Fibroblast of skin of left biceps (primary cell): ENCODE data around the gene ACAP2.
"Not testable (repeated sequence)": the region's sequence is repeated elsewhere in the genome, so short reads cannot be mapped to it uniquely, and the experiment has no call there.

ENCODE experiments used
- DNase-seq, 2 experiments: peaks; one replicate each; pipeline ENCODE4 v3.0.0-alpha.2; 2013; ENCODE audit warnings: low read depth in 2 of 2

ACAP2 gene

DNA sequence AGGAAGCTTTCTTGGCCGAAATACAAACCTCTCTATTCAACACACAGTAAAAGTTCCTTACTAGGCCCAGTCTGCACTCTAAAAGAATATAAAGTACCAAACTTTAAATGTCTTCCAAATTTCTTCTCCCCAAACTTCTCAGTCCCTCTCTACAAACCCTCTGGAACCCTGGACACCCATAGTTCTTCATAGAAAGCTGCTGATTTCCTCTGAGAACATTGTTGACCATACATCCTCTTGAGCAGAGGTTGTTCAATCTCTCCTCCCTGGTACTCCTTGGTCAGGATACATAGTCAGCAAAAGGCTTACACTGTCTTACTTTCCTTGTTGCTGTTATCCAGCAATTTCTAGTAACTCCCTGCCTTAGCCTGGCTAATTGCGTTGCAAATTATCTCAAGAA, 3.1 kb upstream of the ACAP2 start:
- no peak for DNase-seq

DNA sequence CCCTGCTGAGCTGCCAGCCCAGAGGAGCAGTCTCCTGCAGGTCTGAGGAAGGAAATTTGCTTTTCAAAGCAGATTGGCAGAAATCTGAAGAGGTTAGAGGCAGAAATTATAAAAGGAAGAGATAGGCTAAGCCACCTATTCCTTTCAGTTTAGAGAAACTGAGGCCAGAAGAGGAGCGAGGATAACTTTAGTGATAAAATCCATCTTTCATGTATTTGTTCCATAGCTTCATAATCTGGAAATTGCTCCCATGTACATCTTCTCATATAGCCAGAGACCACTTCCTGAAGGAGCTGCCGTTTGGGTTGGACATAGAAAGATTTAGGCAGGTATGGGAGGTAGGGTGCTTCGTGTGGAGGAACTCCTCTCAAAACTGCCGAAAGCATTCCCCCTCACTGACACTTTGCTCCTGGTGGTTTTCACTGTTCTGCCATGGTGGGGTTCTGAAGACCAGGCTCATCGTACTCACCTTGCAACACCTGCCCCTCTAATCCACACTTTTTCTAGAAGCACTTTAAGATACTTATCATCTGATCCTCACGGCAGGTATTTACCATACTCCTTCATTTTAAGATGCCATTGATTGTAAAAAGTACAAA, 670 bp upstream of the ACAP2 start:
- no peak for DNase-seq

DNA sequence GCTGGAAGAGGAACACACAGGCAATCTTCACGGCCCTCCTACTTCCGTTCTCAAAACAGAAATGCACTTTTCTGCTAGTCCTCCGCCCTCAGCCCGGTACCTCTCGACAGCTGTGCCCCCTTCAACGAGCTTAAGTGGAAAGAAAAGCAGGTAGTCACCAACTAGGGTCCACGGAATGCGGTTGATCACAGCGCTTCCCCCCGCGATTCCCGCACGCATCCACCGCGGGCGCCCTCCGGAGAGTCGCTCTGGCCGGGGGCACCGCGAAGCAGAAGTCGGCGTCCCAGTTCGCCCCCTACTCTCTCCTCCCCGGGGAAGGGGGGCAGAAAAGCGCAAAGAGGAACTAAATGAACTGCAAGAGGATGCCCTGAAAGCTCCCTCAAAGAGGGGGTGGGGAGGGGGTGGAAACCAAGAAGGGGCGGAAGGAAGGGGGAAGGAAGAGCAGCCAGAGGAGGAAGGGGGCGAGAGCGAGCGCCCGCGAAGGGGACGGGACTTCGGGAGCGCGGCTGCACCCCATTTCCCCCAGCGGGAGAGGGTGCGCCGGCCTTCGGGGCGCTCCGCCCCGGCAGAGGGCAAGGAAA, 738 bp downstream of the ACAP2 start:
- DNase-seq = no peak

DNA sequence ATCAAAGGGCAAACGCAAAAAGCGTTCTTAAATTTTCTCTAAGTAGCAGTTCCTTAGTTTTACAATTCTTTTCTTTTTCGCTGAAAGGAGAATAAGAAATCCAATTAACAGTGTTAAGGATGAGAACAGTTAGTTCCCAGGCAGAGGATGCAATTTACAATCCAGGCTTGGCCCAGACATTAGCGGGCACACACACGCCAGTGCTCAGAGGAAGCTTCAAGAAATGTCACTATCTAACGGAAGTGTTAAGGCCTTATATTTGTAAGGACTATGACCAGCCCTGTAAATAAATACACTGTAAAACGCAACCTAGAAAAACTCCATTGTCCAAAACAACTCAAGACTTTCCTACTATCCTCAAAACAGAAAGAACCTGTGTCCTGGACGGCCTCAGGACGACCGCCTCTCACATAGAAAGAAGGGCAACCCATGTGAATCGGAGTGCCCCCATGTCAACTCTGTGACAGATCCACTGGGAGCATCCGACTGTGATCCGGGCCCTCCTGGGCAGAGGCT, 1.3 kb downstream of the ACAP2 start:
- DNase-seq = no peak

DNA sequence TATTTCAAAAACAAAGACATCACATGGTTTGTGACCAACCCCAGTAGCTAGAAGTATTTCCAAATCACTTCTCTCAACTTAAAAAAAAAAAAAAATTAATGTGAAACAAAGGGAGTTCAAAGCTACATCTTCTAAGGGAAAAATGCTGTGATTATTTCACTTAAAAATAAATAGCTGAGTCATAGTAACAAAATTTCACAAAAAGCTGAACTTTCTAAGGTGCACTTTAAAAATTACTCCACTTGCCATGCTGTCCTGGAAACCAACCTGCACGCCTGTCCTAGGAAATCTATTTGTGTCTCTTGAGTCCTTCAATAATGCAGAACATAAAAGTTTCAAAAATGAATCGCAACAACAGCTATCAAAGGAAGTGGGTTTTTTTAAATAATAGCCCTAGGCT, 1.8 kb downstream of the ACAP2 start:
- DNase-seq = no peak

DNA sequence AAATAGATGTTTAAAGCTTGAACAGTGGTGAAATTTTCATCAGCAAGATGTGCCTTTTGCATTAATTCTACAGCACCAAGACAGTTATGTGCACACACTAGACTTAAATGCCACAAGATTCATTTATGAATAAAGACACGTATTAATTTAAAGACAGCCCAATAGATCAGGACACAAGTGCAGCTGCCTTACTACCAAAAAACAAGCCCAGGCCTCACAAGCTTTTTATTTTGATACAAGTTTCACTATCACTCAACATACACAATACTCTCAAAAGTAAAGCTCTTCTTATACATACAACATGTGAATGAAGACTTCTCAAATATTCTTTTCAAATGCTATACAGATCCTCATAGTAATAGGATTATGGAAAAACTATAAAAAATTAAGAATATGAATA, 2.4 kb downstream of the ACAP2 start:
- DNase-seq = no peak

DNA sequence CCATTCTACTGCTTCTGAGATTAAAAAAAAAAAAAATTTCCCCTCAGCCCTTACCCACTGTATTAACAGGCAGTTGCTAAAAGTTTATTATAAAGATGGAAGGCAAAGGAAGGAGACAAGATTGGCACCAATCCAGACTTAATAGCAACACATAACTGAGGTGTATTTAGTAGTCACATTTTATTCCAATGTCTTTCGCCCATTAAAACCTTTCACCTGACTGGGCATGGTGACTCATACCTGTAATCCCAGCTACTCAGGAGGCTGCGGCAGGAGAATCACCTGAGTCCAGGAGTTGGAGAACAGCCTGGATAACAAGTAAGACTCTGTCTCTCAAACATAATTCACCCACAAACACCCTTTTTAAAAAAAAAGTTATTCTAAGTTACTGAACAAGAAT, 4.4 kb downstream of the ACAP2 start:
- DNase-seq = no peak

DNA sequence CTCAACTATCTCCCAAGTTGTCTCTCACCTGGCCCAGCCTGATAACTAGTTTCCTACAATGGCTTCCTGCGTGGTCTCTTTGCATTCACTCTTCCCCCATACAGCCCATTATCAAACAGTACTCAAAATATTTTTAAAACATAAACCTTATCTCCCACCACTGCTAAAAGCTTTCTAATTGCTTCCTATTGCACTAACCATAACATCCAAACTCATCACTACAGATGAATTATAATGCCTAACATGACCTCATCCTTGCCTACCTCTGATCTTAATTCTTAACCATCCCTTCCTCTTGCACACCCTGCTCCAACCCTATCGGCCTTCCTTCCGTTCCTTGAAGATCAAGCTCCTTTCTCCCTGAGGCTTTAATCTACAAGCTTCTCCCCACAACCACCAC, 17.0 kb downstream of the ACAP2 start:
- no peak for DNase-seq

DNA sequence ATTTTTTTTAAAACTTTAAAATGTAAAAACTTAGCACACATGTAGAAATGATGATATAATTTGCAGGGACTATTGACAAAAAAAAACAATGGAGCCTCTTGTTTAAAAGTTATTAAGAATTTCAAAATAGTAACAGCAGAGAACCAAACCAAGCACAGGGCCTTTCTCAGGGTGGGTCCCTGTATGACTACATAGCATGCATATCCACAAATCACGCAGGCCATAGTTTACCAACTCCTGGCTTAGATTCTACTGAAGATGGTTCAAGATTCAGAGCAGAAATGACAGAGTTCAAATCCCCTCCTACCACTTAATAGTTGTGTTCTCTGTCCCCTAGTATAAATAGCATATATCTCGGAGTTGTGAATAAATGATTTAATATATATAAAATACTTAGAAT, 19.0 kb downstream of the ACAP2 start:
- no peak for DNase-seq

DNA sequence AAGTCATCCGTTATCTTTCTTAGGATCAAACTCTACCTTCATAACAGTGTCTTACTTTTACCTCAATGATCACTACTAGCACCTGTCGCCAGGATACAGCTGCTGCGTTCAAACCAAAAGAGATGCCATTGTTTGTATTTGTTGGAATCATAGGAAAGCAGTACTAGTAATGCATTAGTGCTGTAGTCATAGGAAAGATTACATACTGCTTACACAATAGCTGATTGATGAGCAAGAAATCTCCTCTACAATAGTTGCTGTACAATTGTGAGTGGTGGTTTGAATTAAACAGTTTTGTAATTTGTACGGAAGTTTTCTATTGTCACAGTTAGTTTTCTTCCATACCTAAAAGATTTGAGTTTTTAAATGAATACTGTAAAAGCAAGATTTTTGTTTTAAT, 21.4 kb downstream of the ACAP2 start:
- no peak for DNase-seq

DNA sequence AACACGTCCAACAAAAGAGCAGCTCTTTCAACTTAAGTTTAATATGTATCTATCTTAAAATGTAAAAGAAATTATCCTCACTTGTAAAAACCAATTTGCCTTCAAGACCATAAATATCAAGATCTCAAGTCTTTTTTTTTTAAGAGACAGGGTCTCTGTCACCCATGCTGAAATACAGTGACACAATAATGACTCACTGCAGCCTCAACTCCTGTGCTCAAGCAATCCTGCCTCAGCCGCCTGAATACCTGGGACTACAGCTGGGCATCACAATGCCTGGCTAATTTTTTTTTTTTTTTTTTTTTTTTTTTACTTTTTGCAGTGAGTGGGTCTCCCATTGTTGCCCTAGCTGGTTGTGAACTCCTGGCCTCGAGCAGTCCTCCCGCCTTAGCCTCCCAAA, 26.0 kb downstream of the ACAP2 start:
- DNase-seq = no peak

DNA sequence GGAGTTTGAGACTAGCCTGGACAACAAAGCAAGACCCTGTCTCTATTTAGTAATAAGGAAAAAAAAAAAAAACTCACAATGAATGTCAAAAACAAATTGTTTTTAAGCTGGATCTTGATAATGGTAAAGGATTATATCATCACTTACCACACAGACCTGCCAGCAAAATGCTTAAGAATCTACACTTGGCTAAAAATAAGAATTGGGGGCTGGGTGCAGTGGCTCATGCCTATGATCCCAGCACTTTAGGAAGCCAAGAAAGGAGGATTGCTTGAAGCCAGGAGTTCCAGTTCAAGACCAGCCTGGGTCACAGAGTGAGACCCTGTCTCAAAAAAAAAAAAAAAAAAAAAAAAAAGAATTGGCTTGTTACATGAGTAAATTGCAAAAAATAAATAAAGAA, 31.0 kb downstream of the ACAP2 start:
- peak; percentile 23 to 33 for DNase-seq

DNA sequence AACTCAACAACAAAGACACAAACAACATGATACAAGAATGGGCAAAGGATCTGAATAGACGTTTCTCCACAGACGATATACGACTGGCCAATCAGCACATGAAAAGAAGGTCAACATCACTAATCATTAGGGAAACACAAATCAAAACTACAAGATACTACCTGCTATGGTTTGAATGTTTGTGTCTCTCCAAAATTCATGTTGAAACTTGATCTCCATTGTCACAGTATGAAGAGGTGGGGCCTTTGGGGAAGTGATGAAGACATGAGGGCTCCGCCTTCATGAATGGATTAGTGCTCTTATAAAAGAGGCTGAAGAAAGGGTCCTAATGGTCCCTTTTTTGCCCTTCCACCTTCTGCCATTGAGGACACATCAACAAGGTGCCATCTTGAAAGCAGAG, 32.3 kb downstream of the ACAP2 start:
- no peak for DNase-seq

DNA sequence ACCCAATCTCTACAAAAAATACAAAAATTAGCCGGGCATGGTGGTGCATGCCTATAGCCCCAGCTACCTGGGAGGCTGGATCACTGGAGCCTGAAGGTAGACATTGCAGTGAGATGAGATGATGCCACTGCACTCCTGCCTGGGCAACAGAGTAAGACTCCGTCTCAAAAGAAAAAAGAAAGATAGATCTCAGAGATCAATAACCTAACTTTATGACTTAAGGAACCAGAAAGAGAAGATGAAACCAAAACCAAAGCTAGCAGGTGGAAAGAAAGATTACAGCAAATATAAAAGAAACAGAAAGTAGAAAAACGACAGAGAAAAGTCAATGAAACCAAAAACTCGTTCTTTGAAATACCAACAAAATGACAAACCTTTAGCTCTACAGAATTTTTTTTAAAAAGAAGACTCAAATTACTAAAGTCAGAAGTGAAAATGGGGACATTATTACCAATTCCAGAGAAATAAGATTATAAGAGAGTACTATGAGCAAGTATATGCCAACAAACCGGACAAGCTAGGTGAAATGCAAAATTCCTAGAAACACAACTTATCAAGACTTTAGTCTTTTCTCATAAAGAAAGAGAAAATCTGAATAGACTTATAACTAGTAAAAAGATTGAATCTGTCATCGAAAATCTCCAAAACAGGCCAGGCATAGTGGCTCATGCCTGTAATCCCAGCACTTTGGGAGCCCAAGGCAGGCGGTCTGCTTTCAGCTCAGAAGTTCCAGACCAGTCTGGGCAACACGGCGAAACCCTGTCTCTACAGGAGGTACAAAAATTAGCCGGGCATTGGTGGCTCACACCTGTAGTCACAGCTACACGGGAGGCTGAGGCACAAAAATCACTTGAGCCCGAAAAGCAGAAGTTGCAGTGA, 35.0 kb downstream of the ACAP2 start:
- DNase-seq = no peak

DNA sequence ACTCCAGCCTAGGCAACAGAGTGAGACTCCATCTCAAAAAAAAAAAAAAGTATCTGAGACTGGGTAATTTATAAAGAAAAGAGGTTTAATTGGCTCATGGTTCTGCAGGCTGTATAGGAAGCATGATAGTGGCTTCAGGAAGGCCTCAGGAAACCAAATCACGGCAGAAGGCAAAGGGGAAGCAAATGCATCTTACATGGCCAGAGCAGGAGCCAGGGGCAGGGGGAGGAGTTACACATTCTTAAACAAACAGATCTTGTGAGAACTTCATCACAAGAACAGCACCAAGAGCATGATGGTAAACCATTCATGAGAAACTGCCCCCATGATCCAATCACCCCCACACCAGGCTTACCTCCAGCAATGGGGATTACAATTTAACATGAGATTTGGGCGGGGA, 37.2 kb downstream of the ACAP2 start:
- DNase-seq = no peak

DNA sequence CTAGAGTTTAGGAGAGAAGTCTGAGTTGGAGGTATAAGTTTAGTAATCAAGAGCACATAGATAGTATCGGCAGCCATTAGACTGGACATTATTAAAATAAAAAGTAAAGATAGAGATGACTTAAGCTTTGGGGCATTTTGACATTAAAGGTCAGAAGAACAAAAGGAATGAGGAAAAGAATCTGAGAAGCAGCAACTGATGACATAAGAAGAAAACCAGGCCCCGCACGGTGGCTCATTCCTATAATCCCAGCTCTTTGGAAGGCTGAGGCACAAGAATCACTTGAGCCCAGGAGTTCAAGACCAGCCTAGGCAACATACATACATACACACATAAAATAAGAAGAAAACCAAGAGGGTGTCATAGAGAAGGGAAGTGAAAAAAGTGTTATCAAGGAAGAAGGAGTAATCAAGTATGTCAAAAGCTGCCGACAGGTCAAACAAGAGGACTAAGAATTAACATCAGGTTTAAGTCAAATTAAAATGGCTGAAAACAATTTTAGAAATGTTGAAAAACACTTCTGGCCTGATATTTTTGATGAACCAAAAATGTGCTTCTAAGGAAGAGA, 38.9 kb downstream of the ACAP2 start:
- DNase-seq = no peak

DNA sequence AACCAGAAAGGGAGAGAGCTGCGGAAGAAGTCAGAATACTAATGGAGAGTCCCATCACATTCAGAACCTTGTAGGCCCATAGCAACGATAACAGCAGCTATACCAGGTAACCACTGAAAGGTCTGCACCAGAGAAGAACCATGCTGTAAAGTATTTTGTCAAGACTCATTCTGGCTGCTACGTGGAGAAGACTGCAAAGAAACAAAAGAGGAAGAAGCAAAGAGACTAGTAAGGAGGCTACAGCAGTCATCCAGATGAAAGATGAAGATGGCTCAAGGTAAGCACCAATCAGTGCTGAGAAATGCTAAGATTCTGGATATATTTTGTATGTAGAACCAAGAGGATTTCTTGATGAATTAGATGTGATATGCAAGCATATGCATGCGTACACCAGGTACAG, 39.6 kb downstream of the ACAP2 start:
- DNase-seq = no peak

DNA sequence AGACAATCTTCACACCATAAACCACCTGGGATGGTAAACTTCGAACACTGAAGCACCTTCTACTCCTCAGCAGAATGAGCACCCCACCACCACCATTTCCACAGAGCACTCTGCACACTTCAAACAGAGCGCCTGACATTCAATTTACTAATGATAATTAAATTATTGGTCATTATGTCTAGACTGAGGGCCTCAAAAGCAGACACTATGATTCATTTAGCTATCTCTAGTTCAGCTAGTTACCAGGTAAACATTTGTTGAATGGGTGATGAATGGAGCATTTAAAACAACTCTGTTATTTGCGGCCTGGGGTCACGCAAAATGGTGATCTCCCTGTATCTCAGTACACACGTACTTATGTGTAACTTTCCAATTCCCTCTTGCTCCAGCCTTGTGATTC, 40.9 kb downstream of the ACAP2 start:
- DNase-seq = no peak

DNA sequence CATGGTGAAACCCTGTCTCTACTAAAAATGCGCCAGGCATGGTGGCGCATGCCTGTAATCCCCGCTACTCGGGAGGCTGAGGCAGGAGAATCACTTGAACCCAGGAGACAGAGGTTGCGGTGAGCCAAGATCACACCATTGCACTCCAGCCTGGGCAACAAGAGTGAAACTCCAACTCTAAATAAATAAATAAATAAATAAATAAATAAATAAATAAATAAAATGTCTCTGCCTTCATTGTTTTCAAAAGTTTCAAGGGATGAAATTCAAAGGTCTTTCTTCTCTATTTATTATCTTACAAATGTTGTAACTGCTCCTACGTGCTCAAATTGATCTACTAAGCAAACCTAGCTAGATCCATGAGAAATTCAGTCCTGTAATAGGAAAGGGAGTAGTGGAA, 44.4 kb downstream of the ACAP2 start:
- not testable (repeated sequence) for DNase-seq

DNA sequence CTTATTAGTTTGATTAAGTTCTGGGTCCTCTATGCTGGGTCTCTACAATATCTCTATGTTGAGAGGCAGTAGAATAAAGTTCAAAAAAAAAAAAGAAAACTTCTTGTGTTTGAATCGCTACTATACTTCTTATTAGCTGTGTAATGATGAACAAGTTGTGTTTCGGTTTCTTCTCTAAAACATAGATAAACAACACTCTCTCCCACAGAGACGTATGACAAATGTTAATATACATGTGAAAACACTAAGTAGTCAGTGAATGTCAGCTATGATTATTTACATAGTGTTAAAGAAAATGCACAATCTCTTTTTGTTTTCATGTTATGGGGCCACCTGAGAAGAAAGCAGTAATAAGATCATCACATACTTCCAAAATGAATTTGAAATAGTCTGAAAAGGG, 45.3 kb downstream of the ACAP2 start:
- DNase-seq = no peak

DNA sequence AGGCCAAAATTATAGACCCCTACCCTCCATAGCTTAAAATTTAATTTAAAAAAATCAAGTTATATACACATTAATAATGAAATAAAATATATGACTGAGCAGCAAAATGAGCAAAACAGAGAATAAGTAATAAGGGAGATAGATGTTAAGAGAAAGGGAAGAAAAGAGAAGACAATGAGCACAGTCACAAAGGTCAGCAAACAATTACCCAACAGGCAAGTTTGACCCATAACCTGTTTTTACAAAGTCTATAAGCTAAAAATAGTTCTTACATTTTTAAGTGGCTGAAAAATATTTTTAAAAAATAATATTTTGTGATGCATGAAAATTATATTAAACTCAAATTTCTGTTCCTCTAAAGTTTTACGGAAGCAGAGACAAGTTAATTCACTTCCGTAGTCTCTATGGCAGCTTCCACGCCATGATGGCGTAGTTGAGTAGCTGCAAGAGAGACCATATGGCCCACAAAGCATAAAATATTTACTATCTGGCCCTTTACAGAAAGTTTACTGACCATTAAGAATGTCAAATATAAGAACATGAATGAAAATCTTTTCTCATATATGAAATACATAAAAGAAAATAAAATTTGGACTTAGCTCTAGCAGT, 47.5 kb downstream of the ACAP2 start:
- DNase-seq = no peak

DNA sequence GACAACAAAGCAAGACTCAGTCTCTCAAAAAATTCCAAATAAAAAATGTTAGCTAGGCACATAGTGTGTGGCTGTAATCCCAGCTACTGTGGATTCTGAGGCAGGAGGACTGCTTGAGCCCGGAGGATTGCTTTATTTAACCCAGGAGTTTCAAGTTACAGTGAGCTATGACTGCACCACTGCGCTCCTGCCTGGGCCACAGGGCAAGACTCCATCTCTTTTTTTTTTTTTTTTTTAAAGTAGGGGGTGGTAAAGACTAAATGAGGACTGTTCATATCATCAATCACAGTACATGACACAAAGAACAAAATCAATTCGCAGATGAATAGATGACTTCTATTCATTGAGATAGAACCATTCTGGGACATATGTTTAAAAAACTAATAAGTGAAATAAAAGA, 48.1 kb downstream of the ACAP2 start:
- DNase-seq = no peak
